H9 (cell line): Measurements from ENCODE around the gene CCBE1. TPM values are rescaled to one million over a fixed set of nuclear protein-coding genes. Genes with fewer than 3 reads are reported as not detected.

Experiments used
- DNase-seq: peaks from one replicate; pipeline ENCODE4 v3.0.0-alpha.2; 2017
- H2AFZ ChIP-seq: one replicate; pipeline ENCODE4 v1.6.1; 2013; ENCODE audit warnings: mild to moderate bottlenecking, low read length, control low read depth, moderate library complexity
- H2AK5ac ChIP-seq: 2 replicates; pipeline ENCODE4 v1.6.1; 2013; ENCODE audit warnings: low read length, control low read depth, mixed read lengths; ENCODE audit not compliant: insufficient read length
- H2BK120ac ChIP-seq: one replicate; pipeline ENCODE4 v1.6.1; 2013; ENCODE audit warnings: low read depth, mild to moderate bottlenecking, low read length, control low read depth, inconsistent platforms; ENCODE audit not compliant: poor library complexity, severe bottlenecking
- H2BK12ac ChIP-seq: 2 replicates; pipeline ENCODE4 v1.6.1; 2013; ENCODE audit warnings: low read length, control low read depth, mixed read lengths, low read depth; ENCODE audit not compliant: insufficient read length
- H2BK15ac ChIP-seq: 2 replicates; pipeline ENCODE4 v1.6.1; 2013; ENCODE audit warnings: low read depth, low read length, control low read depth
- H2BK20ac ChIP-seq: one replicate; pipeline ENCODE4 v1.6.1; 2013; ENCODE audit warnings: low read depth, mild to moderate bottlenecking, low read length, control low read depth, inconsistent platforms; ENCODE audit not compliant: poor library complexity, severe bottlenecking
- H2BK5ac ChIP-seq: 2 replicates; pipeline ENCODE4 v1.6.1; 2013; ENCODE audit warnings: low read length, control low read depth, mixed read lengths; ENCODE audit not compliant: insufficient read length
- H3K14ac ChIP-seq: 2 replicates; pipeline ENCODE4 v1.6.1; 2013; ENCODE audit warnings: low read length, control low read depth; ENCODE audit not compliant: insufficient read depth
- H3K18ac ChIP-seq: 2 replicates; pipeline ENCODE4 v1.6.1; 2013; ENCODE audit warnings: low read depth, mild to moderate bottlenecking, mixed read lengths, low read length, control low read depth; ENCODE audit not compliant: insufficient read length
- H3K23ac ChIP-seq: 2 replicates; pipeline ENCODE4 v1.6.1; 2013; ENCODE audit warnings: low read length, control low read depth, mixed read lengths, low read depth; ENCODE audit not compliant: insufficient read length
- H3K23me2 ChIP-seq: 2 replicates; pipeline ENCODE4 v1.6.1; 2013; ENCODE audit warnings: low read depth, mild to moderate bottlenecking, mixed read lengths, low read length, control low read depth; ENCODE audit not compliant: insufficient read length, poor library complexity, severe bottlenecking
- H3K27ac ChIP-seq: 2 replicates; pipeline ENCODE4 v1.5.1; 2013; ENCODE audit warnings: low read length, control low read depth, mixed read lengths, low read depth; ENCODE audit not compliant: insufficient read length
- H3K27me3 ChIP-seq: 2 replicates; pipeline ENCODE4 v1.6.1; 2013; ENCODE audit warnings: low read length, control low read depth, inconsistent platforms; ENCODE audit not compliant: insufficient read depth
- H3K4ac ChIP-seq: 2 replicates; pipeline ENCODE4 v1.6.1; 2013; ENCODE audit warnings: low read depth, mild to moderate bottlenecking, control low read depth, inconsistent platforms, low read length, moderate library complexity
- H3K4me1 ChIP-seq: 2 replicates; pipeline ENCODE4 v1.6.1; 2013; ENCODE audit warnings: low read length, control low read depth, inconsistent platforms; ENCODE audit not compliant: insufficient read depth
- H3K4me2 ChIP-seq: 2 replicates; pipeline ENCODE4 v1.6.1; 2013; ENCODE audit warnings: low read length, control low read depth, mixed read lengths; ENCODE audit not compliant: insufficient read length, insufficient read depth
- H3K56ac ChIP-seq: 2 replicates; pipeline ENCODE4 v1.6.1; 2013; ENCODE audit warnings: low read depth, mild to moderate bottlenecking, mixed read lengths, low read length, control low read depth; ENCODE audit not compliant: insufficient read length
- H3K79me1 ChIP-seq: 2 replicates; pipeline ENCODE4 v1.6.1; 2013; ENCODE audit warnings: low read depth, mild to moderate bottlenecking, moderate library complexity, low read length, control low read depth, inconsistent platforms; ENCODE audit not compliant: insufficient read depth, poor library complexity, severe bottlenecking
- H3K79me2 ChIP-seq: 2 replicates; pipeline ENCODE4 v1.6.1; 2013; ENCODE audit warnings: low read length, control low read depth, inconsistent platforms; ENCODE audit not compliant: insufficient read depth
- H3K9ac ChIP-seq: 2 replicates; pipeline ENCODE4 v1.6.1; 2013; ENCODE audit warnings: low read length, control low read depth, mixed read lengths; ENCODE audit not compliant: insufficient read length; ENCODE audit errors: extremely low read depth
- H3K9me3 ChIP-seq: one replicate; pipeline ENCODE4 v1.6.1; 2013; ENCODE audit warnings: low read depth, low read length, inconsistent platforms; ENCODE audit not compliant: control insufficient read depth
- H3T11ph ChIP-seq: one replicate; pipeline ENCODE4 v1.6.1; 2013; ENCODE audit warnings: mild to moderate bottlenecking, low read length, control low read depth, inconsistent platforms
- H4K20me1 ChIP-seq: one replicate; pipeline ENCODE4 v1.6.1; 2013; ENCODE audit not compliant: control insufficient read depth, insufficient read length, insufficient read depth
- H4K5ac ChIP-seq: 2 replicates; pipeline ENCODE4 v1.6.1; 2013; ENCODE audit warnings: low read depth, mild to moderate bottlenecking, mixed read lengths, low read length, control low read depth; ENCODE audit not compliant: insufficient read length
- H4K8ac ChIP-seq: replicated peaks from 2 replicates; pipeline ENCODE4 v1.6.1; 2013; ENCODE audit warnings: low read length, control low read depth, mixed read lengths, low read depth; ENCODE audit not compliant: insufficient read length
- H4K91ac ChIP-seq: 2 replicates; pipeline ENCODE4 v1.6.1; 2013; ENCODE audit warnings: low read depth, mild to moderate bottlenecking, moderate library complexity, mixed read lengths, low read length, control low read depth; ENCODE audit not compliant: insufficient read length
- H3K27ac Mint-ChIP-seq, 3 experiments: 2 replicates in 2 of 3; 3 replicates in 1 of 3; pipeline ENCODE4 v1.8.0; 2020 to 2021; ENCODE audit warnings: mixed read lengths in 3 of 3, mild to moderate bottlenecking in 1 of 3, moderate library complexity in 1 of 3
- H3K27me3 Mint-ChIP-seq: 2 replicates; pipeline ENCODE4 v1.8.0; 2021; ENCODE audit warnings: low read depth, mild to moderate bottlenecking, moderate library complexity, mixed read lengths
- H3K36me3 Mint-ChIP-seq, 3 experiments: 2 replicates in 2 of 3; 3 replicates in 1 of 3; pipeline ENCODE4 v1.8.0; 2020 to 2021; ENCODE audit warnings: low read depth in 3 of 3, mixed read lengths in 3 of 3; ENCODE audit not compliant: insufficient read depth in 1 of 3
- H3K4me1 Mint-ChIP-seq, 2 experiments: 2 replicates each; pipeline ENCODE4 v1.8.0; 2020; ENCODE audit warnings: mixed read lengths in 2 of 2
- H3K4me3 Mint-ChIP-seq, 2 experiments: 2 replicates in 1 of 2; 3 replicates in 1 of 2; pipeline ENCODE4 v1.8.0; 2020 to 2021; ENCODE audit warnings: mild to moderate bottlenecking in 2 of 2, mixed read lengths in 2 of 2, moderate library complexity in 1 of 2
- H3K9me3 Mint-ChIP-seq, 2 experiments: 2 replicates in 1 of 2; 3 replicates in 1 of 2; pipeline ENCODE4 v1.8.0; 2020; ENCODE audit warnings: mild to moderate bottlenecking in 2 of 2, mixed read lengths in 2 of 2, moderate library complexity in 1 of 2
- CTCF ChIP-seq: fragments of 200-600 bp; sonication (generic); conservative IDR thresholded peaks from 3 replicates; pipeline ENCODE4 v1.8.0; 2021; ENCODE audit warnings: antibody characterized with exemption, mild to moderate bottlenecking
- WGBS: extraction: QIAGEN DNeasy Blood & Tissue Kit; methylation state at CpG from one replicate; pipeline ENCODE4 v1.1.7; 2013; ENCODE audit warnings: missing lambda C conversion rate, low lambda C conversion rate, mixed read lengths; ENCODE audit not compliant: insufficient read length; ENCODE audit errors: extremely low coverage; 5-methylcytosine and 5-hydroxymethylcytosine counted together
- total RNA-seq: library from RNA; stranded (reverse); gene quantifications from 2 replicates; pipeline ENCODE4 v1.2.1, GENCODE V29; 2021

Gene CCBE1
- total RNA-seq, 1 experiment from 2014 or later: 0.39 TPM

- Histone ChIP-seq H2BK20ac (no peak overlapping the region), H3T11ph (no peak overlapping the region), H3K27ac (no peak overlapping the region), H3K9ac (no peak overlapping the region), H3K27me3 (no peaks in the 10 kb centered on the region), H3K79me2 (no peaks in the 10 kb centered on the region), H3K56ac (no peak overlapping the region), H3K23ac (no peak overlapping the region), H2BK15ac (no peak overlapping the region), H2AK5ac (no peak overlapping the region), H3K9me3 (no peaks in the 10 kb centered on the region), H2BK5ac (no peak overlapping the region), H3K4ac (no peak overlapping the region), H4K91ac (no peak overlapping the region), H4K5ac (no peak overlapping the region), H4K20me1 (no peaks in the 10 kb centered on the region), H2AFZ (no peak overlapping the region), H3K4me1 (no peaks in the 10 kb centered on the region), H3K79me1 (no peaks in the 10 kb centered on the region), H2BK120ac (no peak overlapping the region), H4K8ac (no peak overlapping the region), H3K18ac (no peak overlapping the region), H2BK12ac (no peak overlapping the region), H3K23me2 (no peaks in the 10 kb centered on the region), H3K14ac (no peak overlapping the region), H3K4me2 (no peak overlapping the region)
- Mint-ChIP-seq H3K4me1 (peaks cover 7 to 10% of the 10 kb centered on the region in 2 experiments), H3K27me3 (no peaks in the 10 kb centered on the region; the same call in 1 of the 2 replicates), H3K27ac (no peak overlapping the region), H3K9me3 (no peaks in the 10 kb centered on the region), H3K4me3 (no peak overlapping the region), H3K36me3 (no peaks in the 10 kb centered on the region)
- DNase-seq: no peak
- WGBS: no CpG with 5 or more reads among the region's 7 CpGs
- no peak for TF ChIP-seq CTCF
These were observed 243.7 kb downstream of the CCBE1 start for GRCh38 chr18:59453468-59453961.
